B cell (primary cell): Measurements from ENCODE around the gene AKAP11. TPM values are rescaled to one million over a fixed set of nuclear protein-coding genes. Genes with fewer than 3 reads are reported as not detected.

ENCODE experiments used
- ATAC-seq: fragments of 200-7000 bp; cut with Tn5 transposase; one replicate; pipeline ENCODE4 v1.10.0; 2021; ENCODE audit warnings: low read depth, mild to moderate bottlenecking, moderate number of reproducible peaks, moderate library complexity
- CTCF ChIA-PET: fragments of 350-600 bp; sonication (Branson Sonifier 250); formaldehyde crosslinking; loops from one replicate; lab custom pipeline; 2021; ENCODE audit warnings: antibody characterized with exemption, inconsistent platforms; lab: Charles Lee
- POLR2A ChIA-PET: fragments of 350-600 bp; sonication (Branson Sonifier 250); formaldehyde crosslinking; loops from one replicate; lab custom pipeline; 2021; ENCODE audit warnings: antibody characterized with exemption; lab: Charles Lee
- DNase-seq: peaks from one replicate; pipeline ENCODE4 v3.0.0; 2013
- H2AFZ ChIP-seq: 2 replicates; pipeline ENCODE4 v1.6.1; 2012; ENCODE audit warnings: mild to moderate bottlenecking, low read depth, low read length; ENCODE audit not compliant: insufficient read depth, poor library complexity, severe bottlenecking
- H3K27ac ChIP-seq, 2 donors: 1 replicate in 1 of 2; 2 replicates in 1 of 2; pipeline ENCODE4 v1.5.1; 2012 to 2013; ENCODE audit warnings: low read length in 2 of 2, mild to moderate bottlenecking in 2 of 2, moderate library complexity in 1 of 2
- H3K27me3 ChIP-seq, 4 experiments: fragments of 200-600 bp in 1 of 4; sonication (generic) in 1 of 4; replicated peaks in 1 of 4; 1 replicate in 2 of 4; 2 replicates in 2 of 4; pipeline versions ENCODE4 v1.6.1 to v1.7.0; 2013 to 2016; ENCODE audit warnings: low read length in 3 of 4, mild to moderate bottlenecking in 2 of 4, mixed read lengths in 1 of 4, moderate library complexity in 1 of 4; ENCODE audit not compliant: insufficient read depth in 4 of 4, control insufficient read depth in 3 of 4; ENCODE audit errors: control extremely low read depth in 1 of 4
- H3K36me3 ChIP-seq, 2 experiments: replicated peaks in 1 of 2; 1 replicate in 1 of 2; 2 replicates in 1 of 2; pipeline versions ENCODE4 v1.6.1 to v1.7.1; 2013; ENCODE audit warnings: low read length in 1 of 2; ENCODE audit not compliant: insufficient read depth in 2 of 2, control insufficient read depth in 1 of 2; ENCODE audit errors: control extremely low read depth in 1 of 2, extremely low read depth in 1 of 2
- H3K4me1 ChIP-seq, 2 donors: fragments of 200-600 bp in 1 of 2; sonication (generic) in 1 of 2; 1 replicate in 1 of 2; 2 replicates in 1 of 2; pipeline versions ENCODE4 v1.5.1 to v1.6.1; 2013 to 2017; ENCODE audit warnings: low read length in 2 of 2; ENCODE audit not compliant: control insufficient read depth in 2 of 2, insufficient read depth in 2 of 2
- H3K4me2 ChIP-seq: replicated peaks from 2 replicates; pipeline ENCODE3; 2012; ENCODE audit warnings: mild to moderate bottlenecking, low read depth, low read length; ENCODE audit not compliant: poor library complexity, severe bottlenecking
- H3K4me3 ChIP-seq, 5 experiments: fragments of 200-600 bp in 1 of 5; sonication (generic) in 1 of 5; 1 replicate in 3 of 5; 2 replicates in 2 of 5; pipeline versions ENCODE4 v1.5.1 to v1.7.0; 2011 to 2016; ENCODE audit warnings: low read length in 4 of 5, mild to moderate bottlenecking in 4 of 5, low read depth in 2 of 5, control low read depth in 1 of 5, moderate library complexity in 1 of 5; ENCODE audit not compliant: insufficient read depth in 1 of 5; ENCODE audit errors: control extremely low read depth in 1 of 5, extremely low read depth in 1 of 5
- H3K79me2 ChIP-seq: fragments of 200-600 bp; sonication (generic); one replicate; pipeline ENCODE4 v1.6.0; 2016; ENCODE audit warnings: low read length; ENCODE audit not compliant: control insufficient read depth, insufficient read depth
- H3K9ac ChIP-seq: fragments of 200-600 bp; sonication (generic); 2 replicates; pipeline ENCODE4 v1.6.1; 2017; ENCODE audit warnings: mild to moderate bottlenecking, low read length, moderate library complexity
- H3K9me3 ChIP-seq, 3 donors: one replicate each; pipeline versions ENCODE4 v1.6.1 to v1.7.1; 2013; ENCODE audit warnings: low read length in 2 of 3; ENCODE audit not compliant: control insufficient read depth in 2 of 3, insufficient read depth in 1 of 3; ENCODE audit errors: control extremely low read depth in 1 of 3
- H4K20me1 ChIP-seq: 2 replicates; pipeline ENCODE4 v1.6.0; 2012; ENCODE audit warnings: mild to moderate bottlenecking, low read length; ENCODE audit not compliant: insufficient read depth, control insufficient read depth, poor library complexity, severe bottlenecking
- H3K27ac Mint-ChIP-seq: one replicate; pipeline ENCODE4 v1.8.0; 2021; ENCODE audit warnings: mixed read lengths
- H3K27me3 Mint-ChIP-seq: one replicate; pipeline ENCODE4 v1.8.0; 2021; ENCODE audit warnings: mixed read lengths
- H3K4me1 Mint-ChIP-seq: one replicate; pipeline ENCODE4 v1.8.0; 2021; ENCODE audit warnings: mixed read lengths
- H3K4me3 Mint-ChIP-seq: one replicate; pipeline ENCODE4 v1.8.0; 2021; ENCODE audit warnings: mixed read lengths
- H3K9me3 Mint-ChIP-seq: one replicate; pipeline ENCODE4 v1.8.0; 2022; ENCODE audit warnings: mixed read lengths; ENCODE audit not compliant: insufficient read depth
- CTCF ChIP-seq: fragments of 200-600 bp; IDR thresholded peaks from one replicate; pipeline ENCODE4 v1.8.0; 2022; ENCODE audit warnings: antibody characterized with exemption, mild to moderate bottlenecking
- EZH2 ChIP-seq: IDR thresholded peaks from 2 replicates; pipeline ENCODE4 v1.6.1; 2012; ENCODE audit warnings: borderline replicate concordance, low read depth, mild to moderate bottlenecking, moderate library complexity, low read length; ENCODE audit not compliant: insufficient read depth, poor library complexity, severe bottlenecking
- WGBS: methylation state at CpG from one replicate; pipeline ENCODE4 v1.1.5; 2013; ENCODE audit warnings: missing lambda C conversion rate; ENCODE audit not compliant: insufficient coverage; 5-methylcytosine and 5-hydroxymethylcytosine counted together
- intact Hi-C: fragments of 100-400 bp; cut with micrococcal nuclease; formaldehyde crosslinking; loops from one replicate; pipeline ENCODE4 v1.10.0; 2022
- polyA plus RNA-seq: library from polyadenylated mRNA; depleted of rRNA; stranded (reverse); fragments of >200 nt; gene quantifications from 2 replicates; pipeline ENCODE4 v1.2.3, GENCODE V29; 2012
- total RNA-seq, 2 donors: library from RNA; stranded (reverse); fragments of 120-200 nt in 1 of 2; gene quantifications; 1 replicate in 1 of 2; 2 replicates in 1 of 2; pipeline versions ENCODE4 v1.2.3 to v1.2.4, GENCODE V29; 2013 to 2022

AKAP11 gene
- total and polyA plus RNA-seq, 2 donors (not counting 1 experiment from before 2014, with no cell fraction given), result 10.2 to 42.9 TPM

GRCh38 chr13:42228527-42228926 is 43.4 kb upstream of the AKAP11 start:
- Histone ChIP-seq H3K79me2 (no peaks in the 10 kb centered on the region), H3K4me3 (no peak overlapping the region), H4K20me1 (no peaks in the 10 kb centered on the region), H3K9ac (no peak overlapping the region), H3K27ac (no peak overlapping the region), H3K4me1 (no peaks in the 10 kb centered on the region), H3K36me3 (no peaks in the 10 kb centered on the region), H3K27me3 (no peaks in the 10 kb centered on the region), H3K4me2 (no peak overlapping the region), H2AFZ (no peak overlapping the region), H3K9me3 (peaks cover 0 to 3% (median 0%) of the 10 kb centered on the region in 3 donors)
- no peak for ATAC-seq
- H3K4me3 Mint-ChIP-seq, result no peak overlapping the region
- TF ChIP-seq EZH2 (no peak), CTCF (peak; percentile 33)
- POLR2A ChIA-PET, result no interaction called here
- intact Hi-C loops, result no loop called here
- no peaks in the 10 kb centered on the region for H3K27me3 Mint-ChIP-seq
- no peaks in the 10 kb centered on the region for H3K4me1 Mint-ChIP-seq
- CTCF ChIA-PET, result interaction anchor here (0.8 kb wide), 1 partner anchor 114 kb away, joined by 3 read pairs; no protein-coding TSS in a partner anchor
- H3K27ac Mint-ChIP-seq, result no peak overlapping the region
- 100% methylated on average over 1 of the region's 1 CpG for WGBS
- no peaks in the 10 kb centered on the region for H3K9me3 Mint-ChIP-seq
- DNase-seq, result no peak

- no peak for ATAC-seq
These were observed 42.7 kb upstream of the AKAP11 start for GRCh38 chr13:42229287-42229686.

More at GRCh38 chr13:42229287-42229686, 42.7 kb upstream of the AKAP11 start:
- 100% methylated on average over 1 of the region's 3 CpGs for WGBS
- Histone ChIP-seq H3K4me3 (no peak overlapping the region), H3K9me3 (peaks cover 0 to 3% (median 0%) of the 10 kb centered on the region in 3 donors), H3K4me2 (no peak overlapping the region), H3K79me2 (no peaks in the 10 kb centered on the region), H2AFZ (no peak overlapping the region), H3K36me3 (no peaks in the 10 kb centered on the region), H3K27me3 (no peaks in the 10 kb centered on the region), H3K27ac (no peak overlapping the region), H3K4me1 (no peaks in the 10 kb centered on the region), H3K9ac (no peak overlapping the region), H4K20me1 (no peaks in the 10 kb centered on the region)
- Mint-ChIP-seq H3K27me3 (no peaks in the 10 kb centered on the region), H3K4me1 (no peaks in the 10 kb centered on the region), H3K4me3 (no peak overlapping the region), H3K27ac (no peak overlapping the region), H3K9me3 (no peaks in the 10 kb centered on the region)
- CTCF ChIA-PET, result interaction anchor here (0.8 kb wide), 1 partner anchor 115 kb away, joined by 3 read pairs; no protein-coding TSS in a partner anchor
- no peak for DNase-seq
- TF ChIP-seq CTCF (no peak), EZH2 (no peak)
- POLR2A ChIA-PET, result no interaction called here
- intact Hi-C loops, result no loop called here
